K562 (cell line): ENCODE measurements around the gene TIFAB. TPM values are rescaled to one million over a fixed set of nuclear protein-coding genes. Genes with fewer than 3 reads are reported as not detected.

Experiments
- ATAC-seq: fragments of 200-7000 bp; cut with Tn5 transposase; 3 replicates; pipeline ENCODE4 v1.9.1; 2020; ENCODE audit warnings: moderate library complexity
- BruUV-seq: library from RNA; stranded (reverse); fragments of 400-500 nt; replicated peaks from 2 replicates; lab custom pipeline; 2021; lab: Mats Ljungman, UMichigan
- CTCF ChIA-PET: fragments of 300-600 bp; formaldehyde crosslinking; extraction: SDS; loops from one replicate; lab custom pipeline; 2021; ENCODE audit warnings: low intra/inter-chr PET ratio; lab: Yijun Ruan, JAX
- POLR2A ChIA-PET: fragments of 300-600, 350-650 bp; sonication (Branson Sonifier 250); formaldehyde crosslinking; extraction: SDS; loops from one replicate; lab custom pipeline; 2021; ENCODE audit warnings: antibody characterized with exemption, inconsistent platforms; lab: Yijun Ruan, JAX
- DNase-seq, 4 experiments: peaks; one replicate each; pipeline versions ENCODE4 v3.0.0 to v3.0.0-alpha.2; 2011 to 2018; ENCODE audit warnings: low spot score in 3 of 4, mixed read lengths in 3 of 4; ENCODE audit errors: extremely low read depth in 1 of 4
- FAIRE-seq: peaks from 2 replicates; lab custom pipeline; 2011; peaks lifted over from hg19 to GRCh38; lab: Jason Lieb, UNC
- H2AFZ ChIP-seq: 2 replicates; pipeline ENCODE4 v1.6.0; 2011; ENCODE audit warnings: low read depth, low read length, control low read depth, inconsistent platforms
- H3K27ac ChIP-seq: fragments of 200-600 bp; 3 replicates; pipeline ENCODE4 v1.8.0; 2011; ENCODE audit warnings: low read depth, mild to moderate bottlenecking, control low read depth, inconsistent platforms, low read length, moderate library complexity, mixed read lengths; ENCODE audit errors: extremely low read depth
- H3K27me3 ChIP-seq, 2 experiments: fragments of 300-600 bp in 1 of 2; 2 replicates in 1 of 2; 3 replicates in 1 of 2; pipeline versions ENCODE4 v1.6.0 to v1.8.0; 2011; ENCODE audit warnings: inconsistent platforms in 2 of 2, low read length in 2 of 2, mild to moderate bottlenecking in 1 of 2, mixed read lengths in 1 of 2, moderate library complexity in 1 of 2; ENCODE audit not compliant: control insufficient read depth in 2 of 2, insufficient read depth in 2 of 2
- H3K36me3 ChIP-seq: fragments of 300-600 bp; 3 replicates; pipeline ENCODE4 v1.8.0; 2011; ENCODE audit warnings: mild to moderate bottlenecking, low read length, inconsistent platforms; ENCODE audit not compliant: control insufficient read depth, insufficient read depth
- H3K4me1 ChIP-seq, 2 experiments: fragments of 200-600 bp in 1 of 2; replicated peaks in 1 of 2; 2 replicates in 1 of 2; 3 replicates in 1 of 2; pipeline versions ENCODE4 v1.5.1 to v1.8.0; 2011; ENCODE audit warnings: inconsistent platforms in 2 of 2, low read length in 2 of 2, mild to moderate bottlenecking in 1 of 2, mixed read lengths in 1 of 2, moderate library complexity in 1 of 2; ENCODE audit not compliant: control insufficient read depth in 2 of 2, insufficient read depth in 2 of 2
- H3K4me2 ChIP-seq: 2 replicates; pipeline ENCODE4 v1.6.1; 2011; ENCODE audit warnings: low read length, control low read depth, inconsistent platforms, mixed read lengths; ENCODE audit not compliant: insufficient read depth
- H3K4me3 ChIP-seq: fragments of 200-600 bp; sonication (generic), shearing (Covaris generic); 2 replicates; pipeline ENCODE4 v1.5.1; 2016; ENCODE audit warnings: control low read depth, inconsistent platforms
- H3K79me2 ChIP-seq: fragments of 200-600 bp; 3 replicates; pipeline ENCODE4 v1.8.0; 2011; ENCODE audit warnings: low read length, inconsistent platforms; ENCODE audit not compliant: control insufficient read depth, insufficient read depth
- H3K9ac ChIP-seq, 2 experiments: 2 replicates each; pipeline versions ENCODE4 v1.6.0 to v1.6.1; 2011; ENCODE audit warnings: low read depth in 2 of 2, low read length in 2 of 2, control low read depth in 1 of 2, inconsistent platforms in 1 of 2, mild to moderate bottlenecking in 1 of 2, mixed read lengths in 1 of 2; ENCODE audit not compliant: insufficient read depth in 1 of 2
- H3K9me1 ChIP-seq: one replicate; pipeline ENCODE4 v1.6.0; 2011; ENCODE audit warnings: inconsistent platforms, mild to moderate bottlenecking, low read length, moderate library complexity; ENCODE audit not compliant: control insufficient read depth, insufficient read depth
- H3K9me3 ChIP-seq: replicated peaks from 2 replicates; pipeline ENCODE4 v1.5.1; 2011; ENCODE audit warnings: low read depth, low read length, inconsistent platforms; ENCODE audit not compliant: control insufficient read depth, insufficient read depth
- H4K20me1 ChIP-seq: replicated peaks from 2 replicates; pipeline ENCODE4 v1.6.1; 2011; ENCODE audit warnings: low read length, inconsistent platforms, mixed read lengths; ENCODE audit not compliant: control insufficient read depth, insufficient read depth
- CEBPG ChIP-seq, 3 experiments: fragments of 200-800 bp in 1 of 3; sonication (Bioruptor generic) in 1 of 3; sonication (generic) in 1 of 3; formaldehyde crosslinking in 1 of 3; IDR thresholded peaks in 2 of 3; conservative IDR thresholded peaks in 1 of 3; 2 replicates each; pipeline versions ENCODE4 v1.6.1 to v1.8.0; 2016 to 2022; ENCODE audit warnings: missing compliant biosample characterization in 2 of 3, missing genetic modification characterization in 2 of 3, mild to moderate bottlenecking in 1 of 3, missing genetic modification reagents in 1 of 3
- HDAC1 ChIP-seq, 2 experiments: fragments of 450-650 bp; IDR thresholded peaks; 2 replicates each; pipeline ENCODE4 v1.6.1; 2016 to 2017; ENCODE audit warnings: inconsistent platforms in 1 of 2, mild to moderate bottlenecking in 1 of 2, moderate library complexity in 1 of 2
- KLF10 ChIP-seq: fragments of 250-450 bp; sonication (Bioruptor Pico); IDR thresholded peaks from 2 replicates; pipeline ENCODE4 v1.6.1; 2021; ENCODE audit warnings: matching md5 sums
- RAD21 ChIP-seq, 2 experiments: fragments of 250-450 bp in 1 of 2; fragments of 450-650 bp in 1 of 2; sonication (Bioruptor Pico) in 1 of 2; formaldehyde crosslinking in 1 of 2; IDR thresholded peaks in 1 of 2; conservative IDR thresholded peaks in 1 of 2; 2 replicates each; pipeline versions ENCODE4 v1.4.0 to v1.8.0; 2020 to 2022; ENCODE audit warnings: mild to moderate bottlenecking in 2 of 2, moderate library complexity in 1 of 2
- TAF15 ChIP-seq: fragments of 200-400 bp; formaldehyde crosslinking; IDR thresholded peaks from 2 replicates; pipeline ENCODE4 v1.6.1; 2017; ENCODE audit warnings: mild to moderate bottlenecking, low read depth, low read length, moderate library complexity
- ZNF134 ChIP-seq: fragments of 250-450 bp; sonication (Bioruptor Pico); conservative IDR thresholded peaks from 2 replicates; pipeline ENCODE4 v1.4.0; 2020
- WGBS: fragments of 100-300 bp; shearing (Covaris generic); methylation state at CpG from one replicate; pipeline ENCODE4 v1.1.6; 2016; ENCODE audit warnings: low coverage, mixed read lengths; ENCODE audit not compliant: insufficient coverage; ENCODE audit errors: missing lambda C conversion rate; 5-methylcytosine and 5-hydroxymethylcytosine counted together
- in situ Hi-C: fragments of 300-500 bp; cut with MboI; formaldehyde crosslinking; loops from 4 replicates; pipeline ENCODE4 v1.15.0; 2018; ENCODE audit warnings: inconsistent platforms, mixed read lengths
- intact Hi-C: fragments of 100-400 bp; cut with micrococcal nuclease; formaldehyde crosslinking; loops from 2 replicates; pipeline ENCODE4 v1.14.2; 2022
- polyA plus RNA-seq, 8 experiments: library from polyadenylated mRNA; depleted of rRNA in 4 of 8; stranded (reverse) in 5 of 8; unstranded in 3 of 8; fragments of >200 nt; fragmentation: Nextera tagmentation in 2 of 8; fragmentation: Illumina TruSeq in 1 of 8; extraction: Ambion mirVana in 2 of 8; extraction: Trizol in 1 of 8; gene quantifications; 2 replicates each; pipeline versions ENCODE4 v1.2.1 to v1.2.3, GENCODE V29; 2011 to 2014; ENCODE audit warnings: inconsistent platforms in 1 of 8, missing spikeins in 1 of 8
- total RNA-seq, 7 experiments: library from RNA; depleted of rRNA in 6 of 7; stranded (reverse); fragments of >200 nt in 6 of 7; fragmentation: Illumina TruSeq in 2 of 7; extraction: Trizol in 2 of 7; gene quantifications; 2 replicates each; pipeline versions ENCODE4 v1.2.1 to v1.2.3, GENCODE V29; 2011 to 2021; ENCODE audit warnings: low replicate concordance in 1 of 7
- TF ChIP-seq, protein P1 (sequence below), 3 experiments: IDR thresholded peaks in 2 of 3; conservative IDR thresholded peaks in 1 of 3; 2 replicates each; pipeline ENCODE4 v1.5.1; 2011 to 2012; ENCODE audit warnings: low read length in 3 of 3, mild to moderate bottlenecking in 3 of 3, control low read depth in 2 of 3, improper control_type of control experiment in 1 of 3, inconsistent platforms in 1 of 3, low read depth in 1 of 3, mixed read lengths in 1 of 3, moderate library complexity in 1 of 3; ENCODE audit not compliant: insufficient read depth in 2 of 3
- TF ChIP-seq, protein P2 (sequence below): fragments of 450-650 bp; IDR thresholded peaks from 2 replicates; pipeline ENCODE4 v1.6.1; 2016; ENCODE audit warnings: antibody characterized with exemption

Gene TIFAB
- total and polyA plus RNA-seq, 9 of the 15 experiments (the other 6 are each of a cell fraction or from before 2014, with no cell fraction given): not detected

DNA sequence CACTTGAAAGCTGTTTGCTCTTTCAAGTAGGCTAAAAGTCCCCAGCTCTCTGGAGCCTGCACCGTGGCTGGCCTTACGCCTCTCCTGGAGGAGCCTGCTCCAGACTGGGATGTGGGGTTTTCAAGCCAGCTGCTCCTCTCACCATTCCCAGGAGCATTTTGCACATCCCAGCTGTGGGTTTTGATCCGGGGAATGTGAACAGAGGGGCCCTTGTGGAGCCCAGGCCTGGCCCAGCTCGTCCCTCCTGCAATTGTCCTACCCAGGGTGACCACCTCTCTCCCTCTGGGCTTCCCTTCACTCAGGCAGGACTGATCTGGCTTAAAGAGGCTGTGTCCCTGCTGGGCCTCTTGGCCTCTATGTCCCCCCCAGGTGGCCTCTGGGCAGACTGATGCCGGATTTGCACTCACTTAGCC is 32.5 kb upstream of the TIFAB start:
- peaks cover 32% of the 10 kb centered on the region in 2 experiments for H3K4me1 ChIP-seq
- peak; percentile 15; the same call in 2 of the 3 replicates for ATAC-seq
- no peak overlapping the region for H3K4me3 ChIP-seq
- in situ Hi-C loops: no loop called here
- no peaks in the 10 kb centered on the region; the same call in 2 of the 3 replicates for H3K79me2 ChIP-seq
- peaks cover 9% of the 10 kb centered on the region for H3K9me1 ChIP-seq
- BruUV-seq: no TSS peak
- TF ChIP-seq TAF15 (no peak), HDAC1 (IDR thresholded peaks at IDR 0.05) (no peak), CEBPG (CRISPR knock-in tag; IDR thresholded peaks at IDR 0.05) (no peak), CEBPG (tag; conservative IDR thresholded peaks at IDR 0.05 in 1 of 2, IDR thresholded peaks at IDR 0.05 in 1 of 2) (no peak), KLF10 (no peak), RAD21 (CRISPR knock-in tag; conservative IDR thresholded peaks at IDR 0.05 in 1 of 2, IDR thresholded peaks at IDR 0.05 in 1 of 2) (0 out of 4 replicates have a peak, but pooled peaks of 1 of the 2 experiments have one; percentile 2), ZNF134 (CRISPR knock-in tag) (no peak)
- TF ChIP-seq, protein P1, sequence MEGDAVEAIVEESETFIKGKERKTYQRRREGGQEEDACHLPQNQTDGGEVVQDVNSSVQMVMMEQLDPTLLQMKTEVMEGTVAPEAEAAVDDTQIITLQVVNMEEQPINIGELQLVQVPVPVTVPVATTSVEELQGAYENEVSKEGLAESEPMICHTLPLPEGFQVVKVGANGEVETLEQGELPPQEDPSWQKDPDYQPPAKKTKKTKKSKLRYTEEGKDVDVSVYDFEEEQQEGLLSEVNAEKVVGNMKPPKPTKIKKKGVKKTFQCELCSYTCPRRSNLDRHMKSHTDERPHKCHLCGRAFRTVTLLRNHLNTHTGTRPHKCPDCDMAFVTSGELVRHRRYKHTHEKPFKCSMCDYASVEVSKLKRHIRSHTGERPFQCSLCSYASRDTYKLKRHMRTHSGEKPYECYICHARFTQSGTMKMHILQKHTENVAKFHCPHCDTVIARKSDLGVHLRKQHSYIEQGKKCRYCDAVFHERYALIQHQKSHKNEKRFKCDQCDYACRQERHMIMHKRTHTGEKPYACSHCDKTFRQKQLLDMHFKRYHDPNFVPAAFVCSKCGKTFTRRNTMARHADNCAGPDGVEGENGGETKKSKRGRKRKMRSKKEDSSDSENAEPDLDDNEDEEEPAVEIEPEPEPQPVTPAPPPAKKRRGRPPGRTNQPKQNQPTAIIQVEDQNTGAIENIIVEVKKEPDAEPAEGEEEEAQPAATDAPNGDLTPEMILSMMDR (IDR thresholded peaks at IDR 0.05 in 2 of 3, conservative IDR thresholded peaks at IDR 0.05 in 1 of 3; ENCODE audit: insufficient read depth in 2 of 3, low read depth in 1 of 3, low read length in 3 of 3): peak in 1 of 3 experiments; percentile 19; a peak in 1 of 6 replicates
- TF ChIP-seq, protein P2, sequence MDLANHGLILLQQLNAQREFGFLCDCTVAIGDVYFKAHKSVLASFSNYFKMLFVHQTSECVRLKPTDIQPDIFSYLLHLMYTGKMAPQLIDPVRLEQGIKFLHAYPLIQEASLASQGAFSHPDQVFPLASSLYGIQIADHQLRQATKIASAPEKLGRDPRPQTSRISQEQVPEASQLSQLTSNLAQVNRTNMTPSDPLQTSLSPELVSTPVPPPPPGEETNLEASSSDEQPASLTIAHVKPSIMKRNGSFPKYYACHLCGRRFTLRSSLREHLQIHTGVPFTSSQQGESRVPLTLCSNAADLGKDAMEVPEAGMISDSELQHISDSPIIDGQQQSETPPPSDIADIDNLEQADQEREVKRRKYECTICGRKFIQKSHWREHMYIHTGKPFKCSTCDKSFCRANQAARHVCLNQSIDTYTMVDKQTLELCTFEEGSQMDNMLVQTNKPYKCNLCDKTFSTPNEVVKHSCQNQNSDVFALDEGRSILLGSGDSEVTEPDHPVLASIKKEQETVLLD: no peak
- H4K20me1 ChIP-seq: no peaks in the 10 kb centered on the region
- H3K4me2 ChIP-seq: no peak overlapping the region
- H3K9ac ChIP-seq: no peak overlapping the region
- CTCF ChIA-PET: no interaction called here
- no peak overlapping the region for H2AFZ ChIP-seq
- no peaks in the 10 kb centered on the region for H3K9me3 ChIP-seq
- POLR2A ChIA-PET: interaction anchor here (1.0 kb wide), 1 partner anchor 9 kb away, joined by 3 read pairs; no protein-coding TSS in a partner anchor
- FAIRE-seq: peak; percentile 32
- H3K36me3 ChIP-seq: no peaks in the 10 kb centered on the region
- intact Hi-C loops: no loop called here
- no peak overlapping the region for H3K27ac ChIP-seq
- H3K27me3 ChIP-seq: no peaks in the 10 kb centered on the region; a peak in 2 of 5 replicates
- peak in 1 of 4 experiments; percentile 24 for DNase-seq
- WGBS: 50% methylated on average over 5 of the region's 5 CpGs
